Subcutaneous adipose tissue (tissue), 4 donors: ENCODE results near the gene GUK1. TPM values are rescaled to one million over a fixed set of nuclear protein-coding genes. Genes with fewer than 3 reads are reported as not detected.

Experiments
- total RNA-seq, 4 donors: library from RNA; depleted of rRNA; stranded (reverse); fragments of >200 nt; gene quantifications; one replicate each; pipeline ENCODE4 v1.1.0, GENCODE V29; 2016
- TF ChIP-seq, protein P1 (sequence below): fragments of 450-650 bp; IDR thresholded peaks from one replicate; pipeline ENCODE4 v1.5.1; 2016; ENCODE audit warnings: low read depth, mild to moderate bottlenecking, control low read depth, antibody characterized with exemption, moderate library complexity

GUK1 gene
- total RNA-seq, 4 donors from 2014 or later = 179 to 306 (median 285) TPM

DNA sequence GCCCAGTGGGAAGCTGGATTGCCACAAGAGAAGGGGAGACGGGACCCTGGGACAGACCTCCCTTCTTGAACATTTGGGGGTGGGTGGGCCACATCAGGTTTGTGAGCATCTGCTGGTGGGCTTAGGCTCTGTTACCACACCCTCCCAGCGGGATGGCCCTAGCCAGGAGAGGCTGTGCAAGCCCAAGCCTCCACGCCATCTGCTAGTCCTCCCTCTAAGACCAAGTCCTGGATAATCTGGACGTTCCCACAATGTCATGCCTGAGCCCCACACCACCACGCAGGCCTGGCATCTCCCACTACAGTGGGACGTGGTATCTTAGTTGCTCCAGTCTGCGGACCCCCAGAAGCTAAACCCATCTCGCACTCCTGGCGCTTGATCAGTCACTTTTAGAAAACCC, 21.8 kb downstream of the GUK1 start:
- TF ChIP-seq, protein P1, sequence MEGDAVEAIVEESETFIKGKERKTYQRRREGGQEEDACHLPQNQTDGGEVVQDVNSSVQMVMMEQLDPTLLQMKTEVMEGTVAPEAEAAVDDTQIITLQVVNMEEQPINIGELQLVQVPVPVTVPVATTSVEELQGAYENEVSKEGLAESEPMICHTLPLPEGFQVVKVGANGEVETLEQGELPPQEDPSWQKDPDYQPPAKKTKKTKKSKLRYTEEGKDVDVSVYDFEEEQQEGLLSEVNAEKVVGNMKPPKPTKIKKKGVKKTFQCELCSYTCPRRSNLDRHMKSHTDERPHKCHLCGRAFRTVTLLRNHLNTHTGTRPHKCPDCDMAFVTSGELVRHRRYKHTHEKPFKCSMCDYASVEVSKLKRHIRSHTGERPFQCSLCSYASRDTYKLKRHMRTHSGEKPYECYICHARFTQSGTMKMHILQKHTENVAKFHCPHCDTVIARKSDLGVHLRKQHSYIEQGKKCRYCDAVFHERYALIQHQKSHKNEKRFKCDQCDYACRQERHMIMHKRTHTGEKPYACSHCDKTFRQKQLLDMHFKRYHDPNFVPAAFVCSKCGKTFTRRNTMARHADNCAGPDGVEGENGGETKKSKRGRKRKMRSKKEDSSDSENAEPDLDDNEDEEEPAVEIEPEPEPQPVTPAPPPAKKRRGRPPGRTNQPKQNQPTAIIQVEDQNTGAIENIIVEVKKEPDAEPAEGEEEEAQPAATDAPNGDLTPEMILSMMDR = no peak

DNA sequence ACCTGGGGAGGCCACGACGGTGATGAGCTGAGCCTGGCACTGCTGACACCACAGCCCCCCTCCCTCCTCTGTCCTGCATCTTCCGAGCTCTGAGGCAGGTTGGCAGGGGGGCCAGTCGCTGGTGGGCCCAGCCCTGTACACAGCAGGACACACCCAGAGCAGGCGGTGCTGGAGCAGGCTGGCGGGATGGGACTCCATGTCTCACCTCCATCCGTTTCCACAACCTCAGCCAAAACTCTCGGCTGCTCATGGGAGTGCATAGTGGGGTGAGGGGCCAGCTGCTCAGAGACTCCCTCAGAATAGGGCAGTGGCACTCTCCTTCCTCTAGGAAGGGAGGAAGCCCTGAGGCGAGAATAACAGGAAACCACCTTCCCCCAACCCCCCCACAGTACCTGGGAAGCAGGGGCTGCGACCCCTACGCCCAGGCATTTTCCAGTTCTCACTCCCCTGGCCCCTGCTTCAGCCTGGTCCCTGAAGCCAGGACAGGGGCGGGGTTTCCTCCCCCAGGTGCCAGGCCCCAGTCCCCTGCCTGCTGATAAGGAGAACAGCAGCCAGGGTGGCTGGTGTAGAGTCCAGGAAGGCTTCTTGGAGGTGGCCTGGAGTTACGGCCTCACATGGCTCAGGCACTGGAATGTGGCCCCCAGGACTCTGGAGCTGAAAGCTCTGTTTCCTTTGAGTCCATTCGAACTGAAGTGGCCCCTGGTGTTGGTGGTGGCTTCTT, 22.4 kb downstream of the GUK1 start:
- TF ChIP-seq, protein P1 = no peak

DNA sequence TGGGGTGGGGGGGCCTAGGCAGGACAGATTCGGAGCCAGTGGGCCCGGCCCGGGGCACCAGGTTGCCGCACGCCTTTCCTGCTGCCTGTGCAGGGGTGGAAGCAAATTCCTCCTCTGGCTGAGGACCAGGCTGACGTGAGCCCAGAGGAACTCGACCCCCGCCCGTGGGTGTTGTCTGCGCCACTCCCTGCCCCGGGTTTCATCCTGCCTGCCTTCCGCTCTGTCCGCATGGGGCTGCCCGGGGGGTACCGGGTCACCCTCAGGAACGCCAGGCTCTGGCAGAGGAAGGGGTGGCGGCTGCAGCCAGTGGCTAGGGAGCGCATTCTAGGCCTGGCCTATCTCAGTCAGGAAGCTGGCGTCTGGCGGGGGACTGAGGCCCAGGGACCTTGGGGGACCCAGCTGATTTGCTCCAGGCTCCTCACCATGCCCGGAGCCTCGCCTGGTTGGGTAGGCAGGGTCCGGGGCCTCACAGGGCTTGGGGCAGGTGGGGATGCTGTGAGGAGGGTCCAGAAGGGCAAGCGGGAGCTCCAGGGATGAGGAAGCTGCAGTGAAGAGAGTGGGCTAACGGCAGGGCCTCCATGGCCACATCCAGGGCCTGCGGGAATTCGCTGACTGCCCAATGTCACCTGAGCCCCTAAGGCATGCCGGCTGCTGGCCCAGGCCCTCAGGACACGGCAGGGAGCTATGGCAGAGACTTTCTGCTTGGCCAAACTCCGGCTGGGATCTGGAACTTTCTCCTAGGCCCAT, 23.1 kb downstream of the GUK1 start:
- TF ChIP-seq, protein P1 = no peak

DNA sequence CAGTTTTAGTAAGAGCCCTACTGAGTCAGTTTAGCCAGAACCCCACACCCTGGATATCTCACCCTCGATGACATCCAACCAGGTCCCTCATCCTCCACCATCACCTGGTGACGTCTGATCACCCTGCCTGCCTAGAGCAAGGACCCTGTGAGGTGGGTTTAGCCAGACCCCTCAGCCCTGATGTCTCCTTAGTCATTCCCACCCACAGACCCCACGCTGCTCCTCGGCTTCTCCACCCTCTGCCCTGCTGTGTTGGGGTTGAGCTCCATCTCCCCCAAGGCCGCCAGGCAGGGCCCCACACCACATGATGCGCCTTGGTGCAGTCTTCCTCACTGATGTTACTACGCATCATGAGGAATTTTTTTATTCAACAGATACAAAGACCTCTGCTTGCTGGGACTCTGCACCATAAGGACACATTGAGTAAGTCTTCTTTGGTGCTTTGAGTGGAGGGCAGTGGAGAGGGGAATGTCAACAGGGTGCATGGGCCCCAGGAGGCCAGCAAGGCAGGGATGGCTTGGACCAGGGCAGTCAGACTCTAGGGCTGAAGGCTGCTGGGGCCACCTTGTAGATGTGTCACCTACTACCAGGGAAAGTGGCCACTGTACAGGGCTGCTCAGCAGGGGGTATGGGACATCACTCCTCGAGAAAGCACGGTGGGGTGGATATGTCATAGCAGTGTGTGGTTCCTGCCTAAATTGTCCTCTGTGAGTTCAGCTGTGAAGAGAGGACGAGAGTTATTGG, 23.9 kb downstream of the GUK1 start:
- TF ChIP-seq, protein P1 = no peak

DNA sequence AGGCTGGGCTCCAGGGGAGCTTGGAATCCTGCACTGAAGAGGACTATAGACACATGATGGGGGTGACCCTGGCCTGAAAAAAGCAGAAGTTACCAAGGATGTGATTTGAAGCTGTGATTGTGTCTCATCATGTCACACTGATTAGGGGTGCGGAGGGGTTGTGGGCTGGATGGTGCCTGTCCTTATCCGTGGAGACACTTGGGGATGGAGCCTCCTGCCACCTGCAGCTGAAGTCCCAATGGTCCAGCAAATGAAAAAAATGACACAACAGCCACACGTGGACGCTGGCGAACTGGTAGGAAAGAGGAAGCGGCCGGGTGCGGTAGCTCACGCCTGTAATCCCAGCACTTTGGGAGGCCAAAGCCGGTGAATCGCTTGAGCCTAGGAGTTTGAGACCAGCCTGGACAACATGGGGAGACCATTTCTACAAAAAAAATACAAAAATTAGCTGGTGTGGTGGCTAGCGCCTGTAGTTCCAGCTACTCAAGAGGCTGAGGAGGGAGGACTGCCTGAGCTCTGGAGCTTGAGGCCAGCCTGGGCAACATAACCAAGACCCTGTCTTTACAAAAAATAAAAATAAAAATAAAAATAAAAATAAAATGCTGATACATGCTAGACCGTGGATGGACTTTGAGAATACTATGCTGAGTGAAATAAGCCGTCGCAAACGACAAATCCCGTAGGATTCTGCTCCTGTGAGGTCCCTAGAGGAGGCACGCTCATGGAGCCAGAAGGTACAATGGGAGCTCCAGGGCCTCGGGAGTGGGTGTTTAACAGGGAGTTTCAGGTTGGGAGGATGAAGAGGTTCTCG, 24.7 kb downstream of the GUK1 start:
- TF ChIP-seq, protein P1 = no peak

DNA sequence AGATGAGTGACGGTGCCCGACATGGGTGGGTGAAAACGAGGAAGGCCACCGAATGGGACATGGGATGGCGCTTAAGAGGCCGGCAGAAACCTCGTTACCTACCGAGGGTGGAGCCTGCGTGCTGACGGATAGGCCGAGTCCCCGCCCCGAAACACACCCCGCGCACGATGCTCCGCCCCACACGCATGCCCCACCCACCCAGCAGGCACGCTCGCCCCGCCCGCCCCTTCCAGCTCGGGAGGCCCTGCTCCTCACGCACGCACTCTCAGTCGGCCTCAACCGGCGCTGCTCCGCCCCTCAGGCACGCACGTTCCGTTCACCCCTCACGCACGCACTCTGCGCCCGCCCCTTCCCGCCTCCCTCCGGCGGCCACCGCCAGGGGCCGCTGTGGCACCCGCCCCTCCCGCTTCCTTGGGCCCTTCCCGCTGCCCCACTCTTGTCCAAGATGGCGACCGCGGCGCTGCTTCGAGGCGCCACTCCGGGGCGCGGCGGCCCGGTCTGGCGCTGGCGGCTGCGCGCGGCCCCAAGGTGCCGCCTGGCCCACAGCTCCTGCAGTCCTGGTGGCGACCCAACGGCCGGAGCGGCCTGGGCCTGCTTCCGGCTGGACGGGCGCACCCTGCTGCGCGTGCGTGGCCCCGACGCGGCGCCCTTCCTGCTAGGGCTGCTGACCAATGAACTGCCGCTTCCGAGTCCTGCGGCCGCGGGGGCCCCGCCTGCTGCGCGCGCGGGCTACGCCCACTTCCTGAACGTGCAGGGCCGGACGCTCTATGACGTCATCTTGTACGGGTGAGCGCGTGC, 25.5 kb downstream of the GUK1 start, which contains the start of gene IBA57:
Gene IBA57, plus strand, starts transcription at position 433 of the 798 bp plus-strand sequence. Its CDS starts 13 bp downstream, at position 446.
- TF ChIP-seq, protein P1 = no peak
